H1 (cell line): ENCODE results near the gene PRKN. TPM values are rescaled to one million over a fixed set of nuclear protein-coding genes. Genes with fewer than 3 reads are reported as not detected.

Experiments used
- ASH2L ChIP-seq: fragments of 200-600, 300-600 bp; sonication (generic); IDR thresholded peaks from one replicate; pipeline ENCODE4 v1.7.1; 2017; ENCODE audit warnings: low read length
- BACH1 ChIP-seq: IDR thresholded peaks from 2 replicates; pipeline ENCODE4 v1.6.1; 2012; ENCODE audit warnings: low read length, improper control_type of control experiment
- CHD2 ChIP-seq: IDR thresholded peaks from 2 replicates; pipeline ENCODE4 v1.6.1; 2012; ENCODE audit warnings: low read length, improper control_type of control experiment
- CHD7 ChIP-seq: fragments of 300-600 bp; sonication (generic); IDR thresholded peaks from 2 replicates; pipeline ENCODE4 v1.7.1; 2012; ENCODE audit warnings: low read length, moderate library complexity, mild to moderate bottlenecking, inconsistent platforms; ENCODE audit not compliant: insufficient replicate concordance
- EGR1 ChIP-seq: IDR thresholded peaks from 2 replicates; pipeline ENCODE4 v1.6.1; 2011; ENCODE audit warnings: low read depth, low read length, borderline replicate concordance
- EP300 ChIP-seq, 2 experiments: IDR thresholded peaks; 1 replicate in 1 of 2; 2 replicates in 1 of 2; pipeline ENCODE4 v1.6.1; 2011 to 2012; ENCODE audit warnings: low read depth in 2 of 2, low read length in 2 of 2, mild to moderate bottlenecking in 2 of 2, borderline replicate concordance in 1 of 2, inconsistent platforms in 1 of 2, moderate library complexity in 1 of 2
- JUN ChIP-seq: IDR thresholded peaks from 2 replicates; pipeline ENCODE4 v1.6.1; 2011; ENCODE audit warnings: low read depth, mild to moderate bottlenecking, improper control_type of control experiment, low read length
- RNF2 ChIP-seq: fragments of 200-900, 300-1000 bp; sonication (generic); IDR thresholded peaks from 2 replicates; pipeline ENCODE4 v1.7.1; 2016; ENCODE audit warnings: borderline replicate concordance, low read depth, mild to moderate bottlenecking, antibody characterized with exemption, low read length; ENCODE audit not compliant: poor library complexity, severe bottlenecking; ENCODE audit errors: missing control alignments
- SIN3A ChIP-seq, 2 experiments: IDR thresholded peaks in 1 of 2; conservative IDR thresholded peaks in 1 of 2; 2 replicates each; pipeline ENCODE4 v1.6.1; 2011 to 2012; ENCODE audit warnings: low read length in 2 of 2, improper control_type of control experiment in 1 of 2, low read depth in 1 of 2, mild to moderate bottlenecking in 1 of 2
- SP1 ChIP-seq: IDR thresholded peaks from 2 replicates; pipeline ENCODE4 v1.6.1; 2011; ENCODE audit warnings: low read depth, low read length
- SP4 ChIP-seq: IDR thresholded peaks from 2 replicates; pipeline ENCODE4 v1.6.1; 2012; ENCODE audit warnings: low read length, inconsistent platforms
- TAF1 ChIP-seq: IDR thresholded peaks from 2 replicates; pipeline ENCODE4 v1.6.1; 2011; ENCODE audit warnings: mild to moderate bottlenecking, low read depth, low read length
- TCF12 ChIP-seq: IDR thresholded peaks from 2 replicates; pipeline ENCODE4 v1.6.1; 2011; ENCODE audit warnings: low read depth, mild to moderate bottlenecking, low read length
- polyA plus RNA-seq, 7 experiments: library from polyadenylated mRNA; depleted of rRNA in 3 of 7; stranded (reverse) in 5 of 7; unstranded in 2 of 7; fragments of >200 nt in 5 of 7; fragments of 200-250 nt in 2 of 7; gene quantifications; 1 replicate in 5 of 7; 2 replicates in 1 of 7; 4 replicates in 1 of 7; pipeline versions ENCODE4 v1.2.1 to v1.2.3, GENCODE V29; 2011 to 2013; ENCODE audit warnings: missing spikeins in 2 of 7, mixed read lengths in 2 of 7
- total RNA-seq: library from RNA; stranded (reverse); fragmentation: NEBNext Ultra II Directional; extraction: Animal tissue kit (Norgen Biotek cat#: 25700); gene quantifications from 2 replicates; pipeline ENCODE4 v1.2.1, GENCODE V29; 2021

Gene PRKN
- total and polyA plus RNA-seq, 2 of the 8 experiments (the other 6 are each of a cell fraction or from before 2014, with no cell fraction given) = 0.13 to 0.29 TPM

- TF ChIP-seq CHD7 = no peak
- no peak for TF ChIP-seq EGR1
- no peak for TF ChIP-seq SIN3A (conservative IDR thresholded peaks at IDR 0.05 in 1 of 2, IDR thresholded peaks at IDR 0.05 in 1 of 2; ENCODE audit: low read depth in 1 of 2, low read length in 2 of 2)
- no peak for TF ChIP-seq TCF12
- TF ChIP-seq SP4 = no peak
- TF ChIP-seq JUN = no peak
- no peak for TF ChIP-seq ASH2L
- no peak for TF ChIP-seq RNF2
- TF ChIP-seq CHD2 = no peak
- no peak for TF ChIP-seq BACH1
- no peak for TF ChIP-seq SP1
- TF ChIP-seq TAF1 = no peak
- TF ChIP-seq EP300 (IDR thresholded peaks at IDR 0.05; ENCODE audit: borderline replicate concordance in 1 of 2, low read depth in 2 of 2, low read length in 2 of 2) = no peak
These were observed 580.3 kb downstream of the PRKN start (continued) for GRCh38 chr6:162147281-162147680.
